Measurements from ENCODE around the gene ING3.
A peak's percentile ranks its signal among the peaks of the same experiment; 100 is the strongest.

Gene ING3, protein sequence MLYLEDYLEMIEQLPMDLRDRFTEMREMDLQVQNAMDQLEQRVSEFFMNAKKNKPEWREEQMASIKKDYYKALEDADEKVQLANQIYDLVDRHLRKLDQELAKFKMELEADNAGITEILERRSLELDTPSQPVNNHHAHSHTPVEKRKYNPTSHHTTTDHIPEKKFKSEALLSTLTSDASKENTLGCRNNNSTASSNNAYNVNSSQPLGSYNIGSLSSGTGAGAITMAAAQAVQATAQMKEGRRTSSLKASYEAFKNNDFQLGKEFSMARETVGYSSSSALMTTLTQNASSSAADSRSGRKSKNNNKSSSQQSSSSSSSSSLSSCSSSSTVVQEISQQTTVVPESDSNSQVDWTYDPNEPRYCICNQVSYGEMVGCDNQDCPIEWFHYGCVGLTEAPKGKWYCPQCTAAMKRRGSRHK

DNA sequence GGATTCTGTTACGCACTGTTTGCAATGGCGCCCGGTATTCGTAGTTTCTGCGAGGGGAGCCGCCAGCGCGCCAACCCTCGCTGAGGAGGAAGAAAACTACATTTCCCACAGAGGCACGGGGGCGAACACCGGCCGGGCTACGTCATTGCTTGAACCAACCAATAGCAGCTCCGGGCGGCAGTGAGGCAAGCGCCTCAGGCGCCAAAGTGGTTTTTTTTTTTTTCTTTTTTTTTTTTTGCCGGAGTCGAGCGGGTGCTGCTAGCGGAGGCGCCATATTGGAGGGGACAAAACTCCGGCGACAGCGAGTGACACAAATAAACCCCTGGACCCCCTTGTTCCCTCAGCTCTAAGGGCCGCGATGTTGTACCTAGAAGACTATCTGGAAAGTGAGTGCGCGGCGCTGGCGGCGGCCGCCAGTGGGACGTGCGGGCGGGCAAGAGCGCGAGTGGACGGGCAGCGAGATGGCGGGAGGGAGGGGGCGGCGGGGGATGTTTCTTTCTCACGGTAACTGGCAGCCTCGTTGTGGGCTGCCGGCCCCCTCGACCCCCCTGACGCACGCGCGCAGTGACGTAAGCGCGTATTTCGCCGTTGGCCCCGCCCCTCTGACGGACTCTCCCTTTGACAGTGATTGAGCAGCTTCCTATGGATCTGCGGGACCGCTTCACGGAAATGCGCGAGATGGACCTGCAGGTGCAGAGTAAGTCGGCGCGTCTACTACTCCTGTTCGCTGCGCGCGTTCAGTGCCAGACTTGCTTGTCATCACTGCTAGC is at the start of gene ING3:
Gene ING3 (plus strand): TSS at position 239 of the 770 bp plus-strand sequence. CDS start 120 bp downstream, at position 359.
- Histone ChIP-seq H3K9ac (ENCODE audit: low read depth, low read length) (peak within 1 kb of the TSS; percentile 85), H3K36me3 (ENCODE audit: control insufficient read depth, insufficient read depth, low read length) (no peaks in the 10 kb centered on the region), H3K4me1 (ENCODE audit: control insufficient read depth, insufficient read depth, low read length) (no peaks in the 10 kb centered on the region), H3K9me3 (ENCODE audit: control insufficient read depth, insufficient read depth, low read length) (no peaks in the 10 kb centered on the region), H3K27me3 (ENCODE audit: control insufficient read depth, insufficient read depth, low read length) (no peaks in the 10 kb centered on the region), H3K4me3 (ENCODE audit: low read depth, low read length) (peak within 1 kb of the TSS; percentile 81)

DNA sequence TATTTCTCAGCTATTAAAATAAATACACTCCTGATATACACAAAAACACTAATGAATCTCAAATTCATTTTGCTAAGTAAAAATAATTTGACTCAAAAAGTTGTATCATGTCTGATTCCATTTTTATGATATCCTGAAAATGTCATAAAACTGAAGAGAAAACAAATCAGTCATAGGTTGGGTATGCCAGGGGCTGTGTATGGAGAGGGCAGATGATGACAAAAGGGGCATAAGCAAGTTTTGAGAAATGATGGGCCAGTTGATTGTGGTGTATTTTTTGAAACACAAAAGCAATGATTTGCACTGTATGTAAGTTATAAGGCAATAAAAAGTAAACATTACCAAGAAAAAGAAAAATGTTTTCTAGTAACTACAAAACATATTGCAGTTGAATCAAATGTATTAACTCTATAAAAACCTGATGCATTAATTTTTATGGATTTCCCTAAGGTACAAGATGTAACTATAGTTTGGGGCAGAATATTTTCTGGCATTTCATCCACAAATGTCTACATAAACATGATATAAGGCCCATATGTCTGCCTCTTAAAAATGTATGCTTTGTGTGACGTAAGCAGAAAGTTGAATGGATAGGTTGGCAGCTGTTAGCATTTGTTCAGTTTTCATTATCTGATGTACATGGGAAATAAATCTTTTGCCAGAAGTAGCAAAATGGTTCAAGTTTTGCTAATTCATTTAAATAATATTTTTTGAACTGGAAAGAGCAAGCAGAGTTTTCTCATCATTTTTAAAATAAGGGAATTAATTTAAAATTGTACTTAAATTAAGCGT is 35.1 kb upstream of the ING3 start:
- Histone ChIP-seq H3K4me3 (ENCODE audit: low read depth, low read length) (no peak overlapping the region), H3K9me3 (ENCODE audit: control insufficient read depth, insufficient read depth, low read length) (no peaks in the 10 kb centered on the region), H3K27me3 (ENCODE audit: control insufficient read depth, insufficient read depth, low read length) (no peaks in the 10 kb centered on the region), H3K9ac (ENCODE audit: low read depth, low read length) (no peak overlapping the region), H3K4me1 (ENCODE audit: control insufficient read depth, insufficient read depth, low read length) (no peaks in the 10 kb centered on the region), H3K36me3 (ENCODE audit: control insufficient read depth, insufficient read depth, low read length) (no peaks in the 10 kb centered on the region)

DNA sequence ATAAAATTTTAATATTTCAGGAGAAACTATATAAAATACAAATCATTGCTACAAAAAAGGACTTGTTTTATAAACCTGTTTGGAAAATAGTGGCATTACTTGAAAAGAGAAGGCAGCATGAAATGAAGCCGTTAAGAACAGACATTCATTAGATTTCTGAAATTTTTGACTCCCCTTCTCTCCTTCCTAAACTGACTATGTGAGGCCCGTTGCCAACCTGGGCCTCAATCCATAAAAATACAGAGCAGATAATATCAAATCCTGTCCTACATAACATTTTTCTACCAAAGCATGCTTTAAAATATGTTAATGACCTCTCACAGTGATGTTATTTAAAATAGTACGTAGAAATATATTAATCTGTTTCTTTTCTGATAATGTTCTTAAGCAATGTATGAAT is 34.5 kb upstream of the ING3 start:
- Histone ChIP-seq H3K4me1 (ENCODE audit: control insufficient read depth, insufficient read depth, low read length) (no peaks in the 10 kb centered on the region), H3K9ac (ENCODE audit: low read depth, low read length) (no peak overlapping the region), H3K36me3 (ENCODE audit: control insufficient read depth, insufficient read depth, low read length) (no peaks in the 10 kb centered on the region), H3K4me3 (ENCODE audit: low read depth, low read length) (no peak overlapping the region), H3K9me3 (ENCODE audit: control insufficient read depth, insufficient read depth, low read length) (no peaks in the 10 kb centered on the region), H3K27me3 (ENCODE audit: control insufficient read depth, insufficient read depth, low read length) (no peaks in the 10 kb centered on the region)

DNA sequence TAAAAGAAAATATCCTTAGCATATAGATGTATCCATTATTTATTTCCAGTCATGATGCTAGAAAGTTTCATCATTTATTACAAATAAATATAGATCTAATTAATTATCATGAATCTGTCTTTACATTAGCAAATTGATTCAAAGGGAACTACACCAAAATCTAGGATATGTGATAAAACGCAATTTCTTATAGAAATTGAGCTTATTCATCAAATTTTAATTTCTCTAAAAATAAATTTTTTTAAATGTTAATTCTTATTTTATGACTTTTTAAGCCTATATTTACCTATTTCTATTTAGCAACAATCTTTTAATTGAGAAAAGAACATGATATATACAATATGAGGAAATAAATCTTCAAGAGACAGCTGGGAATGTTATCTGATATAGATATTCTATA is 34.0 kb upstream of the ING3 start:
- H3K4me3 ChIP-seq (ENCODE audit: low read depth, low read length) = no peak overlapping the region

DNA sequence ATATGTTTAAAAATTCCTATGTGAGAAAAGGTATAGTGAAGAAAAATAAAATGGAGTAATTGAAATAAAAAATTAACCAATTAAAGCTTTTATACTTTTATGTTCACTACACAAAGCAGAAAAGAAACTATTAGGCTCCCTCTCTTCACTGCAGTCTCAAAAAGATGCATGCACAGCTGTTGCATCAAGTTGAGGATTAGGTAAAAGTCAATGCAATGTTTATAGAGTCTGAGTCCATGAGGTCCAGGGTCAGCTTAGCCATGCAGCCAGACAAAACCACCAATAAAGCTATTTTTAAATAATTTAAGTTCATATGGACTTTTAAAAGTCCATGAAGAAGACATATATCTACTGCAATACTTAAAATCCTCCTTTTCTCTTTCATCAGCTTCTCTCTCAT is 31.1 kb upstream of the ING3 start:
- H3K9me3 ChIP-seq (ENCODE audit: control insufficient read depth, insufficient read depth, low read length) = no peaks in the 10 kb centered on the region
- H3K9ac ChIP-seq (ENCODE audit: low read depth, low read length) = no peak overlapping the region
- no peaks in the 10 kb centered on the region for H3K27me3 ChIP-seq (ENCODE audit: control insufficient read depth, insufficient read depth, low read length)
- H3K4me1 ChIP-seq (ENCODE audit: control insufficient read depth, insufficient read depth, low read length) = peaks cover 4% of the 10 kb centered on the region
- no peak overlapping the region for H3K4me3 ChIP-seq (ENCODE audit: low read depth, low read length)
- no peaks in the 10 kb centered on the region for H3K36me3 ChIP-seq (ENCODE audit: control insufficient read depth, insufficient read depth, low read length)

More for the DNA sequence above, 34.0 kb upstream of the ING3 start:
- Histone ChIP-seq H3K9ac (ENCODE audit: low read depth, low read length) (no peak overlapping the region), H3K27me3 (ENCODE audit: control insufficient read depth, insufficient read depth, low read length) (no peaks in the 10 kb centered on the region), H3K36me3 (ENCODE audit: control insufficient read depth, insufficient read depth, low read length) (no peaks in the 10 kb centered on the region), H3K9me3 (ENCODE audit: control insufficient read depth, insufficient read depth, low read length) (no peaks in the 10 kb centered on the region), H3K4me1 (ENCODE audit: control insufficient read depth, insufficient read depth, low read length) (no peaks in the 10 kb centered on the region)

DNA sequence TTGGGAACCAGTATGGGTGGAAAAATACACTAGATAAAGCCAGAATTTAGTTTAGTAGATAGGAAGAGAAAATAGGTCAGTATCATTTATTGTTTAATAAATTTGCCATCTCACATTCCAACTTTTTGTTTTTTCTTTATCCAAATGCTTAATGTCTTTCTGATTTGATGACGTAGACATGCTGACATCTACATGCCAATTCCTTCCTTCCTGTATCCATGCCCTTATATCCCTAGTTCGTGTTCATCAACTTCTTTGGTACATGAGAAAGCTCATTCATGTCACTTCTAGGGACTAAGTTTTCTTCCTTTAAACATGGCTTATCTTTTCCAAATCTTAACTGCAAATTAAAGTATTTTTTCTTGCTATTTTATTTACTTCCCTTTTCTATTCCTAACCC is 30.5 kb upstream of the ING3 start:
- Histone ChIP-seq H3K27me3 (ENCODE audit: control insufficient read depth, insufficient read depth, low read length) (no peaks in the 10 kb centered on the region), H3K4me1 (ENCODE audit: control insufficient read depth, insufficient read depth, low read length) (peaks cover 4% of the 10 kb centered on the region), H3K9me3 (ENCODE audit: control insufficient read depth, insufficient read depth, low read length) (no peaks in the 10 kb centered on the region), H3K9ac (ENCODE audit: low read depth, low read length) (no peak overlapping the region), H3K4me3 (ENCODE audit: low read depth, low read length) (no peak overlapping the region), H3K36me3 (ENCODE audit: control insufficient read depth, insufficient read depth, low read length) (no peaks in the 10 kb centered on the region)

DNA sequence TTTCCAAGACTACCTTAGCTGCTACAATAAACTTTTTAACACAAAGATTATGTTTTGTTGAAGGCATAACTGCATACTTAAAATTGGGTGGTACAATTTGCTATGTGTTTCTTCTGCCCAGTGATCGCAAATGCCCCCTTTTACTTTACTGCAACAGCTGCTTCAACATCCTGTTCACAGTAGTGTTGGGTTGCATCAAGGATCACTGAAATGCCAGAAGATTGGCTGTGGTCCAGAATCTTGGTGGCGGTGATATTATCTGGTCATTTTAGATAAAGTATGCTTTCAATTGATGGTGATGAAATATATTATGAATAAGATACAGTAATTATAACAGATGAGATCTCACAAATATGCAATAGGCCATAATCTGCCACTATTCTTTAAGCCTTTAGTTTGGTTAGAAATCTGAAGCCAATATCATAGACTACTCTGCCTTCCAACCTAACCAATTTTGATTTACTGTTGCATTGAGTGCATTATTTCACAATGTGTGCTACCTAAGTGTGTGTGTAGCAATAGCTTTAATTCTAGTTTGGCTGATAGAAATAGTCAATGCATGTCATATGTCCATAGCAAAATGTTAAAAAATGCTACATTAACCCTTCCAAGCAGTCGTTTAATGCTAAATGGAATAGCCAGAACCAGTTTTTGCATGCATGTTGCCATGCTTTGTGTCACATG is 29.8 kb upstream of the ING3 start:
- H3K27me3 ChIP-seq (ENCODE audit: control insufficient read depth, insufficient read depth, low read length) = no peaks in the 10 kb centered on the region
- no peak overlapping the region for H3K4me3 ChIP-seq (ENCODE audit: low read depth, low read length)
- no peaks in the 10 kb centered on the region for H3K36me3 ChIP-seq (ENCODE audit: control insufficient read depth, insufficient read depth, low read length)
- no peak overlapping the region for H3K9ac ChIP-seq (ENCODE audit: low read depth, low read length)
- peaks cover 4% of the 10 kb centered on the region for H3K4me1 ChIP-seq (ENCODE audit: control insufficient read depth, insufficient read depth, low read length)
- no peaks in the 10 kb centered on the region for H3K9me3 ChIP-seq (ENCODE audit: control insufficient read depth, insufficient read depth, low read length)

DNA sequence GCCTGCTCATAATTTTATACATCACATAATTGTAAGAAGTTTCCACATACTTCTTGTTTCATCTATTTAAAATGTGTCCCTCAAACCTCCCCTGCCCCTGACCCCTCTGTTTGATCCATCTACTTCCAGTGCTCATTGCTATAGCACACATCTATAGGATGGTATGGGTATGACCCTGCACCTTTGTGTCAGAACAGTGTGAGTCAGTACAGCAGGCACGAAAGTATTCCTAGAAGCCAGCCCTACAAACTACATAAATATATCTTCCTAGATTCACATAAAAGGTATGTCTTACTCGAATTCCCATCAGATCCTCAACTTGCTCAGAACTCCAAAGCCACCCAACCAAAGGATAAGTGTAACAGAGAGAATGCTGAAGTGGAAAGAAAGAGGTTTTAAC is 25.7 kb upstream of the ING3 start:
- no peaks in the 10 kb centered on the region for H3K9me3 ChIP-seq (ENCODE audit: control insufficient read depth, insufficient read depth, low read length)

DNA sequence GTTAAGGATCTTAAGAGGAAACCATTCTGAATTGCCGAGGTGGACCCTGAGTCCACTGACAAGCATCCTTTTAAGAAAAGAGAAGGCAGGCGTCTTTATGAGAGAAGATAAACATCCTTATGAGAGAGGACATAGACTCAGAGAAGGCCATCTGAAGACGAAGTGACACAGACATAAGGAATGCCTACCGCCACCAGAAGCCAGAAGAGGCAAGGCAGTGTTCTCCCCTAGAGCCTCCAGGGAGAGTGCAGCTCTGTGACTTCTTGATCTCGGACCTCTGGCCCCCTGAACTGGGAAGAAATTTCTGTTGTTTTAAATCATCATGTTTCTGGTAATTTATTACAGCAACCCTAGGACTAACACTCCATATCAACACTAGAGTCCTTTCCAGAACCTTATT is 25.2 kb upstream of the ING3 start:
- no peak overlapping the region for H3K4me3 ChIP-seq (ENCODE audit: low read depth, low read length)

More for the DNA sequence above, 25.7 kb upstream of the ING3 start:
- H3K27me3 ChIP-seq (ENCODE audit: control insufficient read depth, insufficient read depth, low read length) = no peaks in the 10 kb centered on the region
- peaks cover 10% of the 10 kb centered on the region for H3K4me1 ChIP-seq (ENCODE audit: control insufficient read depth, insufficient read depth, low read length)
- no peak overlapping the region for H3K4me3 ChIP-seq (ENCODE audit: low read depth, low read length)
- H3K36me3 ChIP-seq (ENCODE audit: control insufficient read depth, insufficient read depth, low read length) = no peaks in the 10 kb centered on the region
- H3K9ac ChIP-seq (ENCODE audit: low read depth, low read length) = no peak overlapping the region

DNA sequence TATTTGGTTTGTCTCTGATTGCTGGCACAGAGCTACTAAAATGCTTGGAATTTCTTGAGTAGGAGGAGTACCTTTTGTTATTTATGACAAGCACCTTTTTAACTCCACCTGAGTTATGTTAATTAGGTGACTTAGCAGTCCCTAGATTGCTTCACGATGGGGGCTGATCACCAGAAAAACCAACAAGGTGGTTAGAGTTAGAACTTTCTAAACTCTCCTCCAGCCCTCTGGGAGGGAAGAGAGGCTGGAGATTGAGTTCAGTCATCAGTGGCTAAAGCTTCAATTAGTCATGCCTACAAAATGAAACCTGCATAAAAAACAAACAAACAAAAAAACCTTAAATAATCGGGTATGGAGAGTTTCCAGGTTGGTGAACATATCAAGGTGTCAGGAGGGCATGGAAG is 23.6 kb upstream of the ING3 start:
- Histone ChIP-seq H3K9me3 (ENCODE audit: control insufficient read depth, insufficient read depth, low read length) (no peaks in the 10 kb centered on the region), H3K27me3 (ENCODE audit: control insufficient read depth, insufficient read depth, low read length) (no peaks in the 10 kb centered on the region), H3K4me1 (ENCODE audit: control insufficient read depth, insufficient read depth, low read length) (peaks cover 10% of the 10 kb centered on the region), H3K9ac (ENCODE audit: low read depth, low read length) (no peak overlapping the region), H3K4me3 (ENCODE audit: low read depth, low read length) (no peak overlapping the region), H3K36me3 (ENCODE audit: control insufficient read depth, insufficient read depth, low read length) (no peaks in the 10 kb centered on the region)

More for the DNA sequence above, 25.2 kb upstream of the ING3 start:
- Histone ChIP-seq H3K9ac (ENCODE audit: low read depth, low read length) (no peak overlapping the region), H3K27me3 (ENCODE audit: control insufficient read depth, insufficient read depth, low read length) (no peaks in the 10 kb centered on the region), H3K36me3 (ENCODE audit: control insufficient read depth, insufficient read depth, low read length) (no peaks in the 10 kb centered on the region), H3K9me3 (ENCODE audit: control insufficient read depth, insufficient read depth, low read length) (no peaks in the 10 kb centered on the region), H3K4me1 (ENCODE audit: control insufficient read depth, insufficient read depth, low read length) (peaks cover 10% of the 10 kb centered on the region)

DNA sequence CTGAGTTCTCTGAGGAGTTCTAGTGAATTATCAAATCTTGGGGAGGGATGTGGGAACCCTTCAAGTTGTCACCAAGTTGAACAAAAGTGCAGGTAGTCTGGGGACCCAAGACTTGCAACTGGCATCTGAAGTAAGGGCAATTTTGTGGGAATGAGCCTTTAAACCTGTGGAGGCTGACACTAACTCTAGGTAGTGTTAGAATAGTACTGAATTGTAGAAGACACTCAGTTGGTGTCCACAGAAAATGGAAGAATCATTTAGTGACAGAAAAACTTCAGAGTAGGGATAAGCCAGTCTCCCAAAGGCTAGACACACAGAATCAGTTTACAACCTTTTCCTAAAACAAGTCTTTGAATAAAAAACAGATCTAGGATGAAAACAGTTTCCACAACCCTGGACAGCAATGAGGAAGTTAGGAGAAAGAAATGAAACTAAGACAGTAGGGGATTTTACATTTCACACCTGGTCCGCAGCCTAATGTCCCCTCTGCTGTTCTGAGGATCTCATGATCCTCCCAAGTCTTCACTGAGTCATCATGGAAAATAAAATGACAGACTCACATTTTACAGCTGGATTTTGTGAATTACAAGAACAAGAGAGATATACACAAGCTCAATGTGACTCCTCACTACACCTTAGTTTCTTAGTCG is 23.0 kb upstream of the ING3 start:
- no peak overlapping the region for H3K9ac ChIP-seq (ENCODE audit: low read depth, low read length)
- no peaks in the 10 kb centered on the region for H3K36me3 ChIP-seq (ENCODE audit: control insufficient read depth, insufficient read depth, low read length)
- peaks cover 7% of the 10 kb centered on the region for H3K4me1 ChIP-seq (ENCODE audit: control insufficient read depth, insufficient read depth, low read length)
- H3K9me3 ChIP-seq (ENCODE audit: control insufficient read depth, insufficient read depth, low read length) = no peaks in the 10 kb centered on the region
- H3K27me3 ChIP-seq (ENCODE audit: control insufficient read depth, insufficient read depth, low read length) = no peaks in the 10 kb centered on the region
- no peak overlapping the region for H3K4me3 ChIP-seq (ENCODE audit: low read depth, low read length)

Measured in iPS-15b (cell line).